NCI-H1092 (cell line): ENCODE data around the gene PLXNA4.
"Not testable (repeated sequence)": the region's sequence is repeated elsewhere in the genome, so short reads cannot be mapped to it uniquely, and the experiment has no call there.

Source experiments
- DNase-seq: peaks from one replicate; lab custom pipeline; 2025; lab: John Stamatoyannopoulos, UW

The PLXNA4 gene

DNA sequence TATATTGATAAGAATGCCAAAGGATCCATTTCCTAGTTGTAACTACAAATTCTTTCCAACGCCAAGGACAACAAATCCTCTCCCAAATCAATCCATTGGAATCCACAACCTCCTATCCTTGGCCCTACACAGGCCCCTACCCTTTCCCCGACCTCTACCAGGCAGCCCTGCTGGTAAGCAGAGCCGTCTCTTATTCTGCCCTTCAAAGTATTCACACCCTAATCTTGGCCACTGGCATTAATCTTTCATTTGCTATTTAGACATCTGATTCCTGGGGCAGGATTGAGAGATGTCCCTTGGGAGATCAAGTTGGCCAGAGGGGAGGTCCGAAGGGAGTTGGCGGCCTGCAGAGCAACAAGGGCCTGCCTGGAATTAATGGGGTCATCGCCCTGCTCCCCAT is 161.4 kb downstream of the PLXNA4 start:
- no peak for DNase-seq

DNA sequence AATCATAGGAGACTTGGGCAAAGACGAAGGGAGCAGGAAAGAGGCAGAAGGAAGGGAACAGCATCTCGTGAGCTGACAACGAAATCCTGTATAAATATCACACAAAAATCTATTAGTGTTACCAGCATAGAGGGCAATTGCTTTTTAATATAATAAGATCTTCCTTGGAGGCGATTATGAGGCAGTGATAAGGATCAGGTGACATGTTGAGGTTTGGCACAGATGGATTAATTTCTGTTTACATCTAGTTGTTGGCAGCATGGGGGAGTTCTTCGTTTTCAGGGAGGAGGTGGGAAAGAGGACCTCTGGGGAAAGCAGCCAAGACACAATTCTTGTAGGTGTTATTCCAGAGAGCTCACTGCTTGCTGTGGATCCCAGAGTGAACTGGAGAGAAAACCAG is 163.8 kb downstream of the PLXNA4 start:
- DNase-seq, result no peak

DNA sequence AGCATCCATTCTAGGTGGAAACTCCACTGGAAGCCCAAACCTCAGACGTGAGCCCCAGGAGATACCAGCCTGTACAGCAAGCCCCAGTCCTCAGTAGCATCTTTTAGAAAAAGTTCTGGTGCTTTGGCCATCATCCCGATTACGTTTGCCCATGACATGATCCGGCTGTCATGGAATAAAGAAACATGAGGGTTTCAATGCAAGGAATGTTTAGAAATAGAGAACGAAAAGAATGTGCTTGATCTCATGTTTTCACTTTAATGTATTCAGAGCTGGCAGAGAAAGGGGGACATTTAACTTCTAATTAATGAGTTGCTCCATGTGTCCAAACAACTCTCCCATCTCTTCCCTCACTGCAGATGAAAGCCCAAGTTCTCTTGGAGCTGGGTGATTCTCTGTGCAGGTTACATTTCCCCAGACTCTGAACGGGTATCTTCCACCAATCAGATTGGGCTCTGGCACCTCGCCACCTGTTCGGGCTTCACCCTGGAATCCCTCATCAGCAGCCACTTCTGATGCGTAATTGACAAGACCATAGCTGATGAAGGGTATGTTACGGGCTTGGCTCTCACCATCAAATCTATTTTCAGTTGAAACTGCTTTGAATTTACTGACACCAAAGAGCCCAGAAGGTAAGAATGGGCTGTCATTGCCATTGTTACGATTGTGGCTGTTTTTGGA is 165.3 kb downstream of the PLXNA4 start:
- peak; percentile 19 for DNase-seq

DNA sequence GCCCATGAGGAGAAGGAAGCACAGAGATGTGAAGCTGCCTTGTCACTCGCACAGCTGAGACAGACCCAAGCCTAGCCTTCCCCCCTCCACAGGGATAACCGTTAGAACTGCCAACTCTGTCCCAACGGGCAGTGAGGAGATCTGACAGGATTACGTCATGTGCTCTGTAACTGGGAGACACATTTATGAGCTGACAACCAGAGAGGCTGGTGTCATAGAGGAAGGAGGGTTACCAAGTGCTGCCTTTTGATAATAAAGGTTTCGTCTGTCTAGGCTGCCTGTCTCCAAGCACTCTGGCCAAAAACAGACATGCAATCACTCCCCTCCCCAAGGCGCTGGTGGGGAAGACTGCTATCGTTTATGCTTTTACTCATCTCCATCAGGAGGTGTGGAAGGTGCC is 165.9 kb downstream of the PLXNA4 start:
- DNase-seq, result no peak

- DNase-seq, result no peak
Observed at GRCh38 chr7:132407764-132408163, 168.5 kb downstream of the PLXNA4 start.

GRCh38 chr7:132406039-132406438 is 170.2 kb downstream of the PLXNA4 start:
- no peak for DNase-seq

- DNase-seq, result no peak
Observed at GRCh38 chr7:132404261-132404660, 172.0 kb downstream of the PLXNA4 start.

GRCh38 chr7:132403465-132404110 is 172.7 kb downstream of the PLXNA4 start:
- no peak for DNase-seq

GRCh38 chr7:132402751-132403245 is 173.5 kb downstream of the PLXNA4 start:
- DNase-seq, result peak; percentile 45

DNA sequence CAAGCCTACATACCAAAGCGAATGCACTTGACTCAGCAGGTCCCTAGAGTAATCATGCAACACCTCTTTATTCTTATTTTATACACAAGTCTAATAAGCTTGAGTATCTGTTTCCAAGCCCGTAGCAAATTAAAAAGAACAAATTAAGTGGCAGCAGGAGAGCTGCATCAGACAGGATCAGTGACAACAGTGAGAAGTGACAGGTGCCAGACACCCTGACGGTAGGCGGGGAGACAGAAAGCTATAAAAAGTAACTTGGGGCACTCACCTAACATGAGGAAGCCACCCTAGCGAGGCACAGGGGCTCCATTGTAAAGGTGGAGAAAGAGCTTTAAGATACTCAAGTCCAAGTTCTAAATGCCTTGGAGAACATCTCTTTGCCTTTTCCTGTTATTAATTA is 174.2 kb downstream of the PLXNA4 start:
- DNase-seq, result no peak

DNA sequence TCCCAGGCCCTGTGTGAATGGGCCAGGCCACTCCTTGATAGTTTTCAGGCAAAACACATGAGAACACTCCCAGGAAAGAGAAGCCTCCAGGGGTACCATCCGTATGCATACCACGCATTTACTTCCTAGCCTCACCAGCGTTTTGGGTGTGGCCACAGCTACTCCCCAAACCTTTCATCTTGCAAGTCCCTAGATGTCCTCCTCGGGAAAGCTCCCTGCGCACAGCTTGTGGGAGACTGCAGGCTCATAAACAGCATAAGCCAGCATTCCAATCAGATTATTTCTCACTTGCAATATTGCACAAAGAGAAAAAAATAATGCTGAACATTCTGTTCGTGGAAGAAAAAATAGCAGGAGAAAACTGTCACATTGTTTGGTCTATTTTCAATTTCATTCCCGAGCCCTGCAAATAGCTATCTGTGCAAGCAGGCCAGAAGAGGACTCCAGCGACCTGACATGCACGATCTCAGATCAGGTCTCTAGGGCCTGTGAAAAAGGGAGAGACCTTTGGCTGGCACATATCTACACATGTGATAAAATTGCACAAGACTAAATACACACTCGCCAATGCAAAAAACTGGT is 175.6 kb downstream of the PLXNA4 start:
- no peak for DNase-seq

DNA sequence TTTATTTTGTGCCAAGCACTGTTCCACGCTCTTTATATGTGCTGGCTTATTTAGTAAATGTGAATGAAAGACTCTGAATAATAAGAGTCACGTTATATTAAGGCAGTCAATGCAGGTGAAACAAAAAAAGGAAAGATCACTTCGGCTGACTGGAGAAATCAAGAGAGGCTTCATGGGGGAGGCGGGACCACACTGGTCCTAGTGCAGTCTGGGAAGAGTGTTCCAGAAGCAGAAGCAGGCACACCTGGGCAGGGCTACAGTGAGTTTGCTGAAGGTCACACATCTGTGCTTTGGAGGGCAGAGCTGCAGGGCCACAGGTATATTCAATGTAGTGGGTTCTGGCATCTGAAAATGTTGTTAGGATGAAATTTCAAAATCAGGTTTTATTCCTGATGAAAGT is 176.9 kb downstream of the PLXNA4 start:
- no peak for DNase-seq

- DNase-seq, result no peak
Observed at GRCh38 chr7:132398253-132398925, 177.9 kb downstream of the PLXNA4 start.

DNA sequence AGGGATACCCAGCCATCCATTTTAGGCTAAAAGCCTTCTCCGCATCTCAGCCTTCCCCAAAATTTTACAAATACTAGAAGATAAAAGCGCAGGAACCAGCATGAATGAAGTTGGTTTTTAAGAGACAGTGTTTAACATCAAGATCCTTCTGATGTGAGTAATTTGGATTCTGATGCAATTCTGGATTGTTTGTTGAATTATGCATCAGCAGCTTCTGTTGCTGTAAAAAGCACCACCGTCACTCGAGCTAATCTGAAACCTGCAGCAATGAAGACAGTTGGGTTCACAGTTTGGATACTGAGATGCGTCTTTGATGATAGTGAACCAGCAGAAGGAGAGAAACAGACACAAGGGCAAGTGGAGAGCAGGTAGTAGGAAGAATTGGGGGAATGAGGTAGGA is 179.2 kb downstream of the PLXNA4 start:
- no peak for DNase-seq

- no peak for DNase-seq
Observed at GRCh38 chr7:132395361-132395760, 180.9 kb downstream of the PLXNA4 start.

GRCh38 chr7:132394283-132395198 is 181.7 kb downstream of the PLXNA4 start:
- no peak for DNase-seq

GRCh38 chr7:132393789-132394261 is 182.4 kb downstream of the PLXNA4 start:
- DNase-seq, result no peak

GRCh38 chr7:132392713-132393112 is 183.6 kb downstream of the PLXNA4 start:
- peak; percentile 33 for DNase-seq

DNA sequence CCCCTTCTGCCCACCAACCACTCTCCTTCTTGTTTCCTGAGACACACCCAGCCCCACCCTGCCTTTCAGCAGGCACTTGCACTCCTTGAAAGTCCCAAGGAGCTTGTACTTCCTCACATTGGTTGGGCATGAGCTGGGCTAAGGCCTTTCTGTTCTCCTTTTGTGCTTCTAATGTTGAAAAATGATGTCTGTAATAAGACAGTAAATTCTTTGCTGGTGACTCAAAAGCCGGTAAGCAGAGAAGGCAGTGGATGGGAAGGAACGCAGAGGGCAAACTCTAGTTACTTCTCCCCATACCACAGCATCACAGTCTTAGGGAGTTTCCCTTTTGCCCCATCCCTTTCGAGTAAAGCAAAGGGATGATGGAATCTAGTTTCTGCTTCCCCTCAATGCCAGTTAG is 185.6 kb downstream of the PLXNA4 start:
- DNase-seq, result no peak

- DNase-seq, result not testable (repeated sequence)
Observed at GRCh38 chr7:132390049-132390448, 186.2 kb downstream of the PLXNA4 start.

DNA sequence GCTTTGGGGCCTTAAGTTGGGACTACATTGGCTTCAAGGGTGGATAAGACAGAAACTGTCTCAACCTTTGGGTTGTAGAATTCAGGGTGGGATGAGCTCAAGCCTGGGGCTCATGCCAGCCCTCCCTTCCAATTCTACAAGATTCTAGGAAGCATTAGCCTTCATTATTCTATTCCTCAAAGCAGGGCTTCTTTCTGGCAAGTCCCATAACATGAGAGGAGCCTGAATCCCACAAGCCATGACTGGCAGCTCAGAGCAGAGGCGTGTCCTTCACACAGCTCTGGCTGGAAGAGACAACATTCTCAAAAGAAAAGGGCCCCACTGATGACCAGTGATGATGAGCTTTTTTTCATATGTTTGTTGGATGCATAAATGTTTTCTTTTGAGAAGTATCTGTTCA is 187.6 kb downstream of the PLXNA4 start:
- DNase-seq, result no peak

GRCh38 chr7:132387596-132387995 is 188.7 kb downstream of the PLXNA4 start:
- no peak for DNase-seq
